EL (cell line): ENCODE measurements around the gene SH3GL3.
A peak's percentile ranks its signal among the peaks of the same experiment; 100 is the strongest.

Source experiments
- DNase-seq: peaks from one replicate; pipeline ENCODE4 v3.0.0-alpha.2; 2016

The SH3GL3 gene

DNA sequence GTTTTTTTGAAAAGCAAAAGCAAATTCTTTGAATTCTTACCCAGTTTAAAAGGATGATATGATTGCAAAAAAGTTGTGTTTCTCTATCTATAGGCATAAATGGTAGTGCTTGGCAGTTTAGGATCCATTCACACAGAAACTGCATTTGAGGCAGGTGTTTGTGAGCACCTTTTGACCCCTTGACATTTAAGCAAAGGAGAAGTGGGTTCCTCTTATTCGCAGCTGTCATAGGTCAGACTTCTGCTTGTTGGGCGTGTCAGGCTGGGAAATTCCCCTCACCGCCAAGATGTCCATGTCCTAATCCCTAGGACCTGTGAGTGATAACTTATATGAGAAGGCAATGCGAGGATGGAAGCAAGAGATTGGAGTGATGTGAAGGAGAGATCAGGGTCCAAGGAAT is 67.4 kb downstream of the SH3GL3 start:
- no peak for DNase-seq

DNA sequence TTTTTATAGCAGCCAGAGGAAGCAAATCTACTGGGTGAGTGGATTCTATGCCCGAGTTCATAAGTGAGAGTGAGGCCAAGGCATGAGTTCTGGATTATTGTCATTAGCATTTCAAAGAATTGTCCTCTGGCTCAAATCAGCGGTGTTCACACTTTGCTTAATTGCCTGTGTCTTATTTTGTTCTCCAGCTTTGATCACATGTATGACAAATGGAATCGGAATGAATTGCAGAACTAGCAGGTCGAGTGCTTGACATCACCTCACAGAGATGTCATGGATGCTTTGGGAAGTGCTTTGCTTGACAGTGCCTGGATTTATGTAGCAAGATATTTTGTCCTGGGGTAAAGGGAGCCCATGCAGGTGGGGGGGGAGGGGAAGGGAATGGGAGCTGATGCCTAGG is 68.0 kb downstream of the SH3GL3 start:
- DNase-seq: no peak

DNA sequence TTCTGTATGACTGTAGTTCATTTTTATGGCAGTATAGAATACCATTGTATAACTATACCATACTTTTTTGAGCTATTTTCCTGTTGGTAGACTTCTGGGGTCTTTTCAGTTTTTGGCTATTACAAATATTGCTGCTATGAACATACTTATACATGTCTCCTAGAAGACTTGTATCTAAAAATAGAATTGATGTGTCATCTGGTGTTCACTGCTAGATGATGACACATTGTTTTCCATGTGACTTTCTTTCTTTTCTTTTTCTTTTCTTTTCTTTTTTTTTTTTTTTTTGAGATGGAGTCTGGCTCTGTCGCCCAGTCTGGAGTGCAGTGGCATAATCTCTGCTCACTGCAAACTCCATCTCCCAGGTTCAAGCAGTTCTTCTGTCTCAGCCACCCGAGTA is 69.8 kb downstream of the SH3GL3 start:
- no peak for DNase-seq

DNA sequence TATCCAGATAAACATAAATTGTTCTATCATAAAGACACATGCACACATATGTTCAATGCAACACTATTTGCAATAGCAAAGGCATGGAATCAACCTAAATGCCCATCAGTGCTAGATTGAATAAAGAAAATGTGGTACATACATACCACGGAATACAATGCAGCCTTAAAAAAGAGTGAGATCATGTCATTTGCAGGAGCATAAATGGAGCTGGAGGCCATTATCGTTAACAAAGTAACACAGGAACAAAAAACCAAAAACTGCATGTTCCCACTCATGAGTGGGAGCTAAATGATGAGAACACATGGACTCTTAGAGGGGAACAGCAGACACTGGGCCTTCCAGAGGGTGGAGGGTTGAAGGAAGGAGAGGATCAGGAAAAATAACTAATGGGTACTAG is 79.2 kb downstream of the SH3GL3 start:
- DNase-seq: no peak

DNA sequence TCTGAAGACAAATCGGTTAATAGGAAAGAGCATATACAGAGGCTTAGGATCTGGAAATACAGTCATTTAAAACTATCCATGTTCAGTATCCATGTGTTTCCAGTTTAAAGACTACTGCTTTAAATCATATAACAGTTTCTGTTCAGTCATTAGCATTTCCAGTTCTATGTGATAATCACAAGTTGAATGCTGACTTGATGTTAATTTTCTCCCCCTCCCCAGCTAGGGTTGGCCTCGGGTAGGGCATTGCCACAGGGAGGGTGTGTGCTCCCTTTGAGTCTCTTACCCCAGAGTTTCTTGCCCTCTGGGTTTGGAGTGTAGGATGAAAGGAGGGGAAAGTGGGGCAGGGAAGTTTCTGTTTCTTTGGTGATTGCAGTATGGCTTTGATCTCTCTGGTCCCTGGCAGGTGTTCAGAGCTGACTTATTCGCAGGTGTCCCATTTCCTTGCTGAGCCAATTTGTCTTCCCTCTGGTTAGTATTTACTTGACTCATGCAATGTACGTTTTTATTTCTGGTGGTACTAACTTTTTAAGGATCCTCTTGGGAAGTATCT is 86.3 kb downstream of the SH3GL3 start:
- DNase-seq: no peak

DNA sequence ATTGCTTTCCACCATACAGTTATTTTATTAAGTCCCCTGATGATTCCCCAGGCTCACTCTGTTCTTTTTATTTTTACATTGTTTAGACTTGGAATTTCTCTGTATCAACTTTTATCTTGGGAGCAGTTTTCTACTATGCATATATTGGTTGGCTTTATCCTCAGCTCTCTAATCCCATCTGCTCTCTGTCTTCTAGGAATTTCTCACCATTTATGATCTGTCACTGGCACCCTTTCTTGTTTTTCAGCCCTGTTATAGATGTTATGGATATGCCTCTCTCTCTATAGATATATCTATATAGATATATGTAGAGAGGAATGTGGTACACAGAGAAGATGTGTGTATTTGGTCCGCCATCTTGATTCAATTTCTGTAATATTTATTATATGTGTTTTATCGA is 90.5 kb downstream of the SH3GL3 start:
- DNase-seq: no peak

DNA sequence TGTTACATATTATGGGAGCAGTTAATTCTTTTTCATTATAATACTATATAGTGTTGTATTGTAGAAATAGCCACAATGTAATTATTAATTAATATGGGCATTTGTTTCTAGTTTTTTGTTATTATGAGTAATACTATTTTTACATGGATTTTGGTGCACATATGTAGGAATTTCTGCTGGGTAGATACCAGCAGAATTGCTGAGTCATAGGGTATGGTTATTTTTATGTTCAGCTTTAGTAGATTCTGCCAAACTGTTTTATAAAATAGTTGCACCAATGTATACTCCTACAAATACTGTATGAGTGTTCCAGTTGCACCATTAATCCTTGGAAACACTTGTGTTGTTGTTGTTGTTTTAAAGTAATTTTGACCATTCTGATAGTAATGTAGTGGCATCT is 91.5 kb downstream of the SH3GL3 start:
- no peak for DNase-seq

DNA sequence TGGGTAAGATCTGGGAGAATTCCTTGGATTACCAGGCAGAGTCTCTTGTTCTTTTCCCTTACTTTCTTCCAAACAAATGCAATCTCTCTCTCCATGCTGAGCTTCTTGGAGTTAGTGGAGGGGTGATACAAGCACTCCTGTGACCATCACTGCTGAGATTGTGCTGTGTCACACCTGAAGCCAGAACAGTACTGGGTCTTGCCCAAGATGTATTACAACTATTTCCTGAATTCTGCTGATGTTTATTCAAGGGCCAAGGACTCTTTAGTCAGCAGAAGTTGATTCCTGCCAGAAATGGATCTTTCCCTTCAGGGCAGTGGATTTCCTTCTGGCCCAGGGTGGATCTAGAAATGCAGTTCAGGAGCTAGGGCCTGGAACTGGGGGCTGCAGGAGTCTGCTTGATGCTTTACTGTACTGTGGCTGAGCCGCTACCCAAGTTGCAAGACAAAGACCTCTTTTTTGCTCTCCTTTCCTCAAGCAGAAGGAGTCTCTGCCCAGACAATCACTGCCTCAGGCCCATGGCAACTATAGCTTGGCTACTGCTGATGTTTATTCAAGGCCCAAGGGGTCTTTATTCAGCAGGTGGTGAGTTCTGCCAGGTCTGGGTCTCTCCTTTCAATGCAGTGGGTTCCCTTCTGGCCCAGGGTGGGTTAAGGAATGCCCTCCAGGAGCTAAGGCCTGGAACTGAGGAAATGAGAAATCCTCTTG is 98.8 kb downstream of the SH3GL3 start:
- DNase-seq: no peak

DNA sequence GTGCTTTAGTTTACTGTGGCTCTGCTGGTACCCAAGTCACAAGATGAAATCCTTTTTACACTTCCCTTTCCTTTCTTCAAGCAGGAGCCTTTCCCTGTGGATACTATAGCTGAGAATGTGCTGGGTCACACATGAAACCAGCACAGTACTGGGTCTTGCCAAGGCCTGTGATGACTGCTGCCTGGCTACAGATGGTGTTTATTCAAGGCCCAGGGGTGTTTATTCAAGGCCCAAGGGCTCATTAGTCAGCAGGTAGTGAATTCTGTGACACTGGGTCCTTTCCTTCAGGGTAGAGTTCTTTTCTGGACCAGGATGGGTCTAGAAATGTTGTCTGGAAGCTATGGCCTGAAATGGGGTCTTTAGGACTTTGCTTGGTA is 99.4 kb downstream of the SH3GL3 start:
- DNase-seq: no peak

DNA sequence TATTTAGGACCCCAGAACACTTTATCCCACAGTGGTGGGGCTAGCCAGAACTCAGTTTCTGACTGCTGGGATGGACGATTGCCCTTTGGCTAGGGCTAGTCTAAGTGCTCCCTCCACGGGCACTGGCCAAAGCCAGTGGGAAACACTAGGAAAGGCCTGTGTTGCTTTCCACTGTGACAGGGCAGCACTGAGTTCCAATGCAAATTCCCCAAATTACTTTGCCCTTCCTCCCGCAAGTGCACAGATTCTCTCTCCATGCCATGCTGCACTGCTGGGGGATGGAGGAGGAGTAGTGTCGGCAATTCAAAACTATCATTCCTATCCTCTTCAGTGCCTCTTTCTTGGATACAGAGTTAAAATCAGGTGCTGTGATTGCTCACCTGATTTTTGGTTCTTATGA is 100.0 kb downstream of the SH3GL3 start:
- DNase-seq: no peak

DNA sequence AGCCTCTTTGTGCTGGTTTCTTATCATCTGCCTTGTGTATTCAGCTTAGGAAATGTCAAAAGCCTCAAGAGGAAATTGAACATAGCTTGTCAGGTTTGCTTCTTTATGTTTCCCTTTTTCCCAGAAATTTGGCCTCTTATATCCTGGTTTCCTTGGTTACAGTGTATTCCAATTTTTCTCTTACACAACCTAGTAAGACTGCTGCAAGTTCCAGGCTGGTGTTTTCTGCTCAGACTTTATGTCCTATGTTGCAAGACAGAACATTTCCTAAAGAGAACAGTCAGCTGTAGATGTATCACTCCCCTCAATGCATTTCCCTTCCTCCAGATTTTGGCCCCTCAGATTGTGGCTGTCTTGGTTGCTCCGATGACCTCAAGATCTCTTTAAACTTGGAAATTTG is 102.5 kb downstream of the SH3GL3 start:
- no peak for DNase-seq

DNA sequence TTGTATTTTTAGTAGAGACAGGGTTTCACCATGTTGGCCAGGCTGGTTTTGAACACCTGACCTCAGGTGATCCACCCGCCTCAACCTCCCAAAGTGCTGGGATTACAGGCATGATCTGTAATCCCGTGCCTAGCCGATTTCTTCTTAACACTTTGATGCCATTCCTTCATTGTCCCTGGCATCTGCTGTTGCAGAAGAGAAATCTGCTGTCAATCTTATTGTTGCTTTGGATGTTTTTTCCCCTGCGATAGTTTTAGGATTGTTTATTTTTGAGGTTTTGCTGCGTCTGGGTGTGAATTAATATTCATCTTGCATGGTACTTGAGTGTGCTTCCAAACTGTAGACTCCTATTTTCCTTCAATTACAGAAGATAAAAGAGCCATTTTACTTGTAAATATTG is 107.4 kb downstream of the SH3GL3 start:
- DNase-seq: no peak

DNA sequence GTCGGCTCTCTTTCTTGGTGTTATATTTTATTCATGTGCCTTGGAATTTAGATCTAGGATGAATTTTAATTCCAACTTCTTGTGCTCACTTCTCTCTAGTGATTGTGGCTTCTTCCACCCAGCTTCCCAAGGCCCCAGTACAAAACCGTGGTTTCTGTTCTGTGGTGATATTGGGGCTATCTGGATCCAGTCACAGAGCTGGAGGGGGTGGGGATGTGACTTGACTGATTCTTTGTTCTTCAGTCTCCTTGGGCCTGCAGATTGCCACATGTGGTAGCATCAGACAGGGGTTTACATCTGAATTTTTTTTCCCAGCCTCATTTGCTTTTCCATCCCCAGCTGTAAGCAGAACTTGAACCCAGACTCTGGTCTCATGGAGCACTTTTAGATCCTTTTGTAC is 108.2 kb downstream of the SH3GL3 start:
- no peak for DNase-seq

DNA sequence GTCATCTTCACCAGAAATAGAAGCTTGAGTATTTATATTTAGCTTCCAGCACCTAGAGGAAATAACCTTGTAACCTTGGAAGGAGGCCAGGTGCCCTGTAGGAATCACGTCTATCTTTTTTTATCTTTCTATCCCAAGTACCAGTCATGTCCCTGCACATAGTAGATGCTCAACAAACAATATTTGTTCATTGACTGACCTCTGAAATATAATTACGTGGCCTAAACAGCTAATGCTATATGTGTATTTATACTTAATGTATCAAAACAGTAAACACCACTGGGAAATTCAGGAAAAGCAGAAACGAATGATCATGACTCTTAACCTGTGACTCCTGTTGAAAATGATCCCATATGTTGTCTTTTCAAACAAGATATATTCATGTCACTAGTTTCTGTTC is 108.9 kb downstream of the SH3GL3 start:
- DNase-seq: no peak

DNA sequence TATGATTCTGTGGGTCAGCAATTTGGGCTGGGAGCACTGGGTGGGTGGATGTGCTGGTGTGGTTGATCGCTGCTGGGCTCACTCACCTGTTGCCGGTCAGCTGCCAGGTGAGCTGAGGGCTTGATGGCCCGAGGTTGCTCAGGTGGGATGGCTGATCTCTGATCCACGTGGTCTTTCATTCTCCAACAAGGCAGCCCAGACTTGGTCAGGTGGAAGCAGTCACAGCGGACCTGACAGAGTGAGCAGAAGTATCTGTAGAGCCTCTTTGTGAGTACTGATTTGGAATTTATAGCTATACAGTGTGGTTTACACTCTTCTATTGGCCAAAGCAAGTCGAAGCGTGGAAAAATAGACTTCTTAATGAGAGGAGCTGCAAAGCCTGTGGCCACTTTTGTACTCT is 109.6 kb downstream of the SH3GL3 start:
- no peak for DNase-seq

DNA sequence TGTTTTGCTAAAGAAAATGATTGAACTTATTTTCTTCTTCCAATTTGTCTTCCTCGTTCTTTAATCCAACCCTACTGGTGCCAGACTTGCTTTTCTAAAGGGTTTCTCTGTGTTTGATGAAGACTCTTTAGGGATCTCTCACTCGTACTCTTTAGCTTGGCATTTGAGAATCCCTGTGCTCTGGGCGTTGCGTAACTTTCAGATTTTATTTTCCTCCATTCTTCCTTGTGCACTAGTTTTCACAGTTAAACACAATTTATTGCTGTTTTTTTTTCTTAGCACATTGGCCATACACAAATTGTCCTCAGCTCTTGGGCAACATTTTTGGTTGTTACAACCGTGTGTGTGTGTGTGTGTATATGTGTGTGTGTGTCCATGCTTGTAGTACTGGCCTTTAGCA is 111.0 kb downstream of the SH3GL3 start:
- DNase-seq: no peak

DNA sequence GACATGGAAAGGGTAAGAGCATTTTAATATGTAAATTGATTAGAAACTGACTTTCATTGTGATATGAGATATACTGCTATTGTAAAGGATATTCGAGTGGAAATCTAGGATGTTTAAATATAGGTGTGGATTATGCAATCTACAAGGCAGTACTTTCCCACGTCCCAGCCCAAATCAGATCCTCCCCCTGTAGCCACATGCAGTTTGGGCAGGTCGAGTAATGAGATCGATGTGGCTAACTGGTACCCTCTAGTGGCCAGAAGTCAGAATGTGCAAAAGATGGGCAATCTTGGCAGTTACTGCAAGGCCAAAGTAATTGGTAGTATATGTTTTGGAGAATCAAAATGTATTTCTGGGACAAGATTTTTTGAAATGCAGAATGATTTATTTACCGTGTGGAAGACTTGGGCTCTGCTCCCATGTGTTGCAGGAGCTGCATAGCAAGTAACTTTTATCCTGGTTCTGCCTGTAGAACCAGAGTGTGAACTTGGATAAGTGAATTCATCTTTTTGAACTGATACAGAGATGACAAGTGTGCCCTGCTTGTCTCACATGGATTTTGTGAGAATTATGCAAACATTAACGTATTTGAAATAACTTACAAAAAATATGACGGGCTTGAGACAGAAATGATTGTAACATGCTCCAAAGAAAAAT is 112.3 kb downstream of the SH3GL3 start:
- DNase-seq: peak; percentile 56

DNA sequence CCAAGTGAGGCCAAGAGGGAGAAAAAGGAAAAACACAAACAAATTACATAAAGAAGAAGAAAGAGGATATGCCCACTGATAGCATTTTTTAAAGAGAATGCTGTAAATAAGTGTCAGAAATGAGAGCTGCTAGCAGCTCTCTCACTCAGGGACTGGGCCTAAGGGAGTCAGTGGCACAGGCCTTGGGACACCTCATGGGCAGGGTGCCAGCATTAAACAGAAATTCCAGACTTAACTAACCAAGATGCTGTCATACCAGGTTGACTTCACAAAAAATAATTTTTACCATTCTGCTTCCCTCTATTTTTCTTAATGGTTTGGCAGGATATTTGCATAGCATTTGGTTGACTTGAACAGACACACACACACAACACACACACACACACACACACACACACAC is 114.5 kb downstream of the SH3GL3 start:
- DNase-seq: no peak

DNA sequence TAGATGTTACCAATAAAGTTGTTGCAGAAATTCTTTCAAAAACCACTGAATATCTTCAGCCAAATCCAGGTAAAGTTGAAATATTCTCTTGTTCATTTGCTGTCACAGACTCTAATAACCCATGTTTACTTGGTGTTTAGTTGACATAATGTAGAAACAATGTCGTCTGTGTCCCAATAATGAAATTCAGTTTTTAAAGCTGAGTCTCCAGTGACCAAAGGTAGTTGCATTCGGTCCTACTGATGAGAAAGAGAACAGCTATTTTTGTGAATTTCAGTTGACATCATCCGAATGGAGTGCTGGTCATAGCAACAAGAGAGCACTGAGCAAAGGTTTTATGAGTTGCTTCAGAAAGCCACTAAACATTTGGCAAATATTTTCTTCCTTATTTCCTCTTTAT is 118.0 kb downstream of the SH3GL3 start:
- no peak for DNase-seq

DNA sequence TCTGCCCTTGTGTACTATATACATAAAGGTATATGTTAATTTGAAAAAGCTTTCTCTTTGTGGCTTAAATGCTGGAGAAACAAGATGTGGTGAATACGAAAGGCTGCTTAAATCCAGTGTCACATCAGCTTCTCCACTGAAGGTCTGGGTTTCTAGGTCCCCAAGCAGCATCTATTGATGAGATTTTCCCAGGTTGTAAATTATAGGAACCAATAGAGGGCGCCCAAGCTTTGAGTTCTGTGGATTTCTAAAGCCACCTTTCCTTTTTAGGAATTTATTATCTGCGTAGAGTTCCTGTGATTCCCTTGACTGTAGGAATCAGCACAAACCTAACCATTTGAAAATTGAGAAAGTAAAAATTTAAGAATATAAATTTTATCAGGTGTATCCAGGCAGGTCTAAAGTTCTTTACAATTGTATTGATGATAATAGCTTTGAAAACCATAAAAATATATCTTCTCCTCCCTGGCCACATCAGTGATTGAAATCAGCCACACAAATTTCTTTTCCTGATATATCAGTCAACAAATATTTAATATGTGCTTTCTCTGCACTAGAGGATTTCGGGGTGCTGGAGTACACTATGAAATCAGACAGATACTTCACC is 118.5 kb downstream of the SH3GL3 start:
- peak; percentile 17 for DNase-seq

DNA sequence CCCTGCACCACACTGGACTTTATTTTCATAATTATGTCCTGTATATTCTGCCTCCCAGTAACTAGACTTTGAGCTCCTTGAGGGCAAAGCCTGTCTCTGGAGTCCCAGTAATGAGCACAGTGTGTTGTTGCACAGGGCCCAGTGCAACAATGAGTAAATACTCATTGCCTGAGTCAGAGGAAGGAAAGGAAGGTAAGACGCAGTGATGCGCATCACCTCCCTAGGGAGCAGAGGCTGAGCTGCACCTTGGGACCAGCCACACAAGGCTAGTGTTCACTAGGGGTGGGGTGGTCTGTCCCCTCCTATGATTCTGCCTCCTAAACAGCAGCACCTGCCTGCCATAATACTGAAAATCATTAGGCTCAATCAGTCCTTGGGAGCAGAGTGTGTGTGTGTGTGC is 120.2 kb downstream of the SH3GL3 start:
- DNase-seq: no peak

DNA sequence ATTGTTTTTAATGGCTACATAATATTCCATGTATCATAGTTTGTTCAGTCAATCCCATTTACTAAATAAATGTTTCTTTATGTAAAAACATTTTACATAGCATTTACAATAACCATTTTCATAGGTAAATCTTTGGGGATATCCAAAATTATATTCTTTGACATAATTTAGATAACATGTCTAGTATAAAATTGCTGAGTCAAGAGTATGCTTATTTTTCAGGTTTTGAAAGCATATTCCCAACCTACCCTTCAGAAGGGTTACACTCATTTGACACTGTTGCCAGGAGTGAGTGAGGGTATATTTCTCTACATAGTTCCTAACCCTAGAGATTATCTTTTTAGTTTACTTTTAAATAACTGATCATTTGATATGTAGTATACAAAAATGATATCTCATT is 122.2 kb downstream of the SH3GL3 start:
- no peak for DNase-seq

DNA sequence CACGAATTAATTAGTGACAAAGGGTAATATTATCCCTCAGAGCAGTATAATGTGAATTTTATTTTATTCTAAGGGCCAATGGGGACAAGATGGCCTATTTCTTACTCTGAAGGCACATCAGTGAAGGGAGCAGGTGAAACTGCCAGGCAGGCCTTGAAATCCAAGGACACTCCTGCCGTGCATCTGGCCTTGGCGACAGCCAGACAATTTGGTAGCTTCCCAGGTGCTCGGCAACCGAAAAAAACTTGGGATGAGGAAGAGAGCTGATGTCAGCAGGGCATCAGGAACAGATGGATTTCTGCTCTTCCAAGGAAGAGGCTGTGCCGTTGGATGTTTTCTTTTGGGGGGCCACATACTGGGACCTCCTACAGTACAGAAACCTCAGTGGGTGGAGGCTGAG is 123.6 kb downstream of the SH3GL3 start:
- DNase-seq: no peak
